ENCODE data around the gene DOHH.

DNA sequence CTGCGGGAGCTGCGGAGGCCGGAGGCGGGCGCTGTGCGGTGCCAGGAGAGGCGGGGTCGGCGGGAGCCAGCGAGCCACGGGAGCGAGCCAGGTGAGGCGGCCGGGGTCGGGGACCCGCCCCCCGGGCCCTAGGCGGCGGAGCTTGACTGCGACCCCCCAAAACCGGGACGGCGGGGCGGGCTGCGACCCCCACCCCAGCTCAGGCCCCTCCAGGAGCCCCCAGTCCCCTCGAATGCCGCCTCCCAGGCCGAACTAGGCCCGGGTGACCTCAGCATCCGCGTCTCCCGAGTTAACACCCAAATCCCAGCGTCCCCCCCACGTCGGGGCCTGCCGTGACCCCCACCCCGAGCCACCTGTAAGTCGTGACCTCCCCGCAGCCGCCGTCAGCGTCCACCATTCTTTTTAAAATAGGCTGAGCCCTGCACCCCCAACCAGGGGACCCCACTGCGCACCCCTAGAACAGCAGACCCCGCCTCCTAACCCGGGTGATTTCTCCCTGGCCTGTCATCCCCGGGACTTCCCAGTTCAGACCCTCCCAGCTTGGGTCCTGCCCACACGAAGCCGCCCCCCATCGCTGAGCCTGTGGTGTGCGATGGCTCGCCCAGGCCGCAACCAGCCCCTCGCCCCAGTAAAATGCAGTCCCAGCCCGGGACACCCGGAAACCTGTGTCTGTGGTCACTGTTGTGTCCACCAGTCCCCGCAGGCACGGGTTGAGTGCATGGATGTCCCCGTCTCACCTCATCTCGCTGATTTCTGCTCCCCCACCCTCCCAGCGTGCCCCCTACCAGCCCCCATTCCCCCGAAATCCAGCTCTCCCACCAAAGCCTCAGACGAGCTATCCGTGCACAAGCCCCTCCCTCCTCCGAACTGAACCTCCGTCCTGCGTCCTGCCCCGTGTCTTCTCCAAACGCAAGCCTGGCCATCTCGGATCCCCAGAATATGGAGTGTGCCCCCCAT is 6.2 kb upstream of the DOHH start:
- TF ChIP-seq, protein P1, sequence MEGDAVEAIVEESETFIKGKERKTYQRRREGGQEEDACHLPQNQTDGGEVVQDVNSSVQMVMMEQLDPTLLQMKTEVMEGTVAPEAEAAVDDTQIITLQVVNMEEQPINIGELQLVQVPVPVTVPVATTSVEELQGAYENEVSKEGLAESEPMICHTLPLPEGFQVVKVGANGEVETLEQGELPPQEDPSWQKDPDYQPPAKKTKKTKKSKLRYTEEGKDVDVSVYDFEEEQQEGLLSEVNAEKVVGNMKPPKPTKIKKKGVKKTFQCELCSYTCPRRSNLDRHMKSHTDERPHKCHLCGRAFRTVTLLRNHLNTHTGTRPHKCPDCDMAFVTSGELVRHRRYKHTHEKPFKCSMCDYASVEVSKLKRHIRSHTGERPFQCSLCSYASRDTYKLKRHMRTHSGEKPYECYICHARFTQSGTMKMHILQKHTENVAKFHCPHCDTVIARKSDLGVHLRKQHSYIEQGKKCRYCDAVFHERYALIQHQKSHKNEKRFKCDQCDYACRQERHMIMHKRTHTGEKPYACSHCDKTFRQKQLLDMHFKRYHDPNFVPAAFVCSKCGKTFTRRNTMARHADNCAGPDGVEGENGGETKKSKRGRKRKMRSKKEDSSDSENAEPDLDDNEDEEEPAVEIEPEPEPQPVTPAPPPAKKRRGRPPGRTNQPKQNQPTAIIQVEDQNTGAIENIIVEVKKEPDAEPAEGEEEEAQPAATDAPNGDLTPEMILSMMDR (conservative IDR thresholded peaks at IDR 0.05), result no peak
- TF ChIP-seq ZFX (IDR thresholded peaks at IDR 0.05), result peak; percentile 64; the same call in 1 of the 2 replicates

All from C4-2B (cell line).